Gastroesophageal sphincter (tissue), 4 donors: ENCODE data around the gene ST6GALNAC6. TPM values are rescaled to one million over a fixed set of nuclear protein-coding genes. Genes with fewer than 3 reads are reported as not detected.

ENCODE experiments used
- ATAC-seq: fragments of 150-250 bp; one replicate; pipeline ENCODE4 v1.9.1; 2016; ENCODE audit warnings: mild to moderate bottlenecking, moderate library complexity
- H3K27ac ChIP-seq, 4 donors: fragments of 200-600 bp; sonication (generic) in 3 of 4; 1 replicate in 3 of 4; 2 replicates in 1 of 4; pipeline ENCODE4 v1.5.1; 2016 to 2019
- H3K27me3 ChIP-seq: fragments of 200-600 bp; sonication (generic); one replicate; pipeline ENCODE4 v1.5.1; 2019
- H3K36me3 ChIP-seq, 2 donors: fragments of 200-600 bp; sonication (generic); one replicate each; pipeline ENCODE4 v1.5.1; 2019; ENCODE audit warnings: control low read depth in 1 of 2
- H3K4me1 ChIP-seq, 3 donors: fragments of 200-600 bp; sonication (generic); 1 replicate in 2 of 3; 2 replicates in 1 of 3; pipeline ENCODE4 v1.5.1; 2016 to 2019; ENCODE audit warnings: control low read depth in 2 of 3
- H3K4me3 ChIP-seq, 2 donors: fragments of 200-600 bp; sonication (generic); one replicate each; pipeline ENCODE4 v1.5.1; 2019; ENCODE audit warnings: mild to moderate bottlenecking in 1 of 2, moderate library complexity in 1 of 2
- H3K9me3 ChIP-seq, 3 donors: fragments of 200-600 bp; sonication (generic); one replicate each; pipeline ENCODE4 v1.5.1; 2017 to 2019; ENCODE audit warnings: control low read depth in 2 of 3
- CTCF ChIP-seq, 4 experiments: fragments of 200-600 bp in 2 of 4; fragments of 450-650 bp in 2 of 4; sonication (generic) in 1 of 4; IDR thresholded peaks; one replicate each; pipeline ENCODE4 v1.5.1; 2017 to 2019; ENCODE audit warnings: antibody characterized with exemption in 4 of 4, mild to moderate bottlenecking in 2 of 4, moderate library complexity in 2 of 4
- EP300 ChIP-seq: sonication (generic); formaldehyde crosslinking; IDR thresholded peaks from one replicate; pipeline ENCODE4 v1.6.1; 2017; ENCODE audit warnings: antibody characterized with exemption, mild to moderate bottlenecking
- POLR2A ChIP-seq, 2 donors: fragments of 450-650 bp; IDR thresholded peaks; one replicate each; pipeline ENCODE4 v1.6.1; 2017; ENCODE audit warnings: antibody characterized with exemption in 2 of 2, mild to moderate bottlenecking in 2 of 2, moderate library complexity in 1 of 2
- POLR2AphosphoS5 ChIP-seq: sonication (generic); formaldehyde crosslinking; IDR thresholded peaks from one replicate; pipeline ENCODE4 v1.6.1; 2017; ENCODE audit warnings: antibody characterized with exemption
- WGBS, 2 donors: methylation state at CpG; one replicate each; pipeline ENCODE4 v1.1.5; 2018; ENCODE audit warnings: low coverage in 1 of 2; 5-methylcytosine and 5-hydroxymethylcytosine counted together
- total RNA-seq, 4 donors: library from RNA; depleted of rRNA; stranded (reverse); fragments of >200 nt; gene quantifications; one replicate each; pipeline ENCODE4 v1.1.0, GENCODE V29; 2016

Gene ST6GALNAC6
- total RNA-seq, 4 donors from 2014 or later = 112 to 146 (median 132) TPM

- peaks cover 6% of the 10 kb centered on the region for H3K27me3 ChIP-seq
- H3K4me1 ChIP-seq = peaks cover 0 to 58% (median 33%) of the 10 kb centered on the region in 3 donors
- 0 to 33% methylated on average over 1 of the region's 11 CpGs for WGBS, 2 donors
- H3K9me3 ChIP-seq = no peaks in the 10 kb centered on the region
- no peak overlapping the region for H3K27ac ChIP-seq
- no peak overlapping the region for H3K4me3 ChIP-seq
- ATAC-seq = no peak
- peaks cover 0 to 35% of the 10 kb centered on the region in 2 donors for H3K36me3 ChIP-seq
- no peak for TF ChIP-seq POLR2A (IDR thresholded peaks at IDR 0.05)
- no peak for TF ChIP-seq CTCF (IDR thresholded peaks at IDR 0.05)
- TF ChIP-seq POLR2AphosphoS5 = no peak
- no peak for TF ChIP-seq EP300
Observed at GRCh38 chr9:127934986-127935385, 35.6 kb upstream of the ST6GALNAC6 start.

DNA sequence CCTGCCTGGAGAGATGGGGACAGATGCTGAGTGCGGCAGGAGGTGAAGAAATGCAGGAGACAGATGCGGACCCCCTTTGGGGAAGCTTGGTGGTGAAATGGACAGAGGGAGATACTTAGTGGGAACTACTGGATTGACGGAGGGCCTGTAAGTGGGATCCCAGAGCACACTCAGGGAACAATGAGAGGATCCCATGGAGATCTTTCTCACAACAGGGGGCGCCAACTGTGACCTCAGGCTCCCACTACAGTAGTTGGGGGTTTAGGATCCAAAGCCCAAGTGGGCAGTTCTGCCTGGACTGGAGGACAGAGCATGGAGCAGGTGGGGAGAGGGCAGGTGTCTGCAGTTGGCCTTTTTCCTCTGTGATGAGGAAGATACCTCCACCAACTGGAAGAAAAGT lies 34.8 kb upstream of the ST6GALNAC6 start:
- Histone ChIP-seq H3K4me1 (peaks cover 0 to 60% (median 33%) of the 10 kb centered on the region in 3 donors), H3K9me3 (no peaks in the 10 kb centered on the region), H3K27ac (no peak overlapping the region), H3K36me3 (peaks cover 0 to 32% of the 10 kb centered on the region in 2 donors), H3K27me3 (peaks cover 13% of the 10 kb centered on the region), H3K4me3 (no peak overlapping the region)
- TF ChIP-seq CTCF (IDR thresholded peaks at IDR 0.05) (no peak), POLR2AphosphoS5 (no peak), EP300 (no peak), POLR2A (IDR thresholded peaks at IDR 0.05) (no peak)
- no peak for ATAC-seq
- WGBS, 2 donors = 72 to 87% methylated on average over 3 to 4 of the region's 4 CpGs

DNA sequence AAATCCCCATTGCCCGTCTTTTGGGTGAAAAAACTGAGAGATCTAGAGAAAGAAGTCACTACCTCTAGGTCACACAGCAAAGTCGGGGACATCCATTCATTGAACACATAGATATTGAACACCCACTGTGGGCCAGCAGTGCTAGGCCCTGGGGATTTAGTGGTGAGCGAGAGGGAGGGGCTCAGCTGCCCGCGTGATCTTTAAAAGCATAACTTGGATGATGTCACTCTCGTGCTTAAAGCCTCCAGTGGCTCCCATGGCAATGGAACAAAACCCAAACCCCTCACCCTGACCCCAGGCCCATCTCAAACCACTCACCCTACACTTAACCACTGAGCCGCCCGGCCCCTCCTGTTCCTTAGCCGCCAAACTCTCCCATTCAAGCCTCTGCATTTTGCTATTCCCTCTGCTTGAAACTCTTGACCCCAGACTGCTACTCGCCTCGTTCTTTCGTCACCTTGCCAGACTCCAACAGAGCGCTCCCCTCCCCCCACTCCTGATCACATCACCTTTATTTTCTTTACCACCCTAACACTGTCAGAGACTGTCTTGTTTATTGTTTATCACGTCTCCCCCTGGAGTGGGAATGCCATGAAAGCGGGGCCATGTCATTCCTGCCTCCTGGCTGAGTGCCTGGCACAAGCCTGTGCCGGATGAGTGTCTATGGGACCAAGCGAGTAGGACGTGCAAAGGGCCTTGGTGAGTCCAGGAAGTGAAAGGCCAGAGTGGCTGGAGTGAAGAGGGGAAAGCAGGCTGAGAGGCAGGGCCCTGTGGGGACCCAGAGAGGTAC lies 31.9 kb upstream of the ST6GALNAC6 start:
- H3K36me3 ChIP-seq = peaks cover 0 to 31% of the 10 kb centered on the region in 2 donors
- 17 to 27% methylated on average over 6 to 14 of the region's 18 CpGs for WGBS, 2 donors
- peaks cover 43% of the 10 kb centered on the region for H3K27me3 ChIP-seq
- H3K4me3 ChIP-seq = peak overlapping the region in 1 of 2 donors; percentile 58
- no peak overlapping the region for H3K27ac ChIP-seq
- TF ChIP-seq POLR2A (IDR thresholded peaks at IDR 0.05) = no peak
- no peak for TF ChIP-seq POLR2AphosphoS5
- no peak for TF ChIP-seq EP300
- TF ChIP-seq CTCF (IDR thresholded peaks at IDR 0.05) = no peak
- H3K4me1 ChIP-seq = peaks cover 0 to 61% (median 30%) of the 10 kb centered on the region in 3 donors
- H3K9me3 ChIP-seq = no peaks in the 10 kb centered on the region
- no peak for ATAC-seq

DNA sequence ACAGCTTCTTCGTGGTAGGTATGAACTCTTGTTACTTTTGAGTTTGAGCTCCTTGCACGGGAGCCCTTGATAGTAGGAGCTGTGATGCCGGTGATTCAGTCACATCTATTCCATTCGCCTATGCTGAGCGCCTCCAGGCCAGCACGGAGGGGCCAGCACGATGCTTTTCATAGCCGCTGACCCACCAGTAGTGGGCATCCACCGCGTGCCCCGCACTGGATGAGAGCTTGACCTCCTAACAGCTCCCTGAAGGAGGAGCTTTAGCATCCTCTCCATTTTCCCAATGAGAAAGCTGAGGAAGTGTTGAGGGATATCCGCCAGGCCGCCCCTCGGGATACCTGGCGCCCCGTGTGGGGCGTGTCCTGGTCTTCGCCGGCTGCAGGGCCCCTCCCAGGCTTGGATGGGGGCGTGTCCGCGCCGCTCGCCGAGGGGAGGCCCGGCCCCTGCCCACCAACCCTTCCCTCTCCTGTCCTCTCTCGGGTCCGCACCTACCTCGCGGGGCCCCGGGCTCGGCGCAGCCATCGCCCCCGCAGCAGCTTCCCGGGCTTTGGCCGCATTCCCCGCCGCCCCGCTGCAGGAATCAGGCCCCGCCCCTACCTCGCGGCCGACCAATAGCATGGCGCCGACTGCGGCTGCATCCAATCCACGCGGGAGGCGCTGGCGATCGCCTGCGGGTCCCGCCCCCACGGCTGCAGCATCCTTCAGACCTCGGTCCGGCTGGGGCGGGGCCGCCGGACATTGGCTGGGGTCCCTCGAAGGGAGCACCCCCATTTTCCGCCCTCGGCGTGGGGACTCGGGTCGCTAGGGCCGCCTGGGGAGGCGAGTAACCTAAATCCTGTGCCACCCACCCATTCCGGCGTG lies 31.1 kb upstream of the ST6GALNAC6 start, which contains the start of gene PIP5KL1:
Gene PIP5KL1, minus strand, starts transcription at position 547 of the 861 bp plus-strand sequence. Its CDS starts 25 bp downstream, at position 522.
- Histone ChIP-seq H3K9me3 (no peaks in the 10 kb centered on the region), H3K36me3 (peaks cover 0 to 23% of the 10 kb centered on the region in 2 donors), H3K27ac (no peak within 1 kb of the TSS), H3K4me3 (peak within 1 kb of the TSS; percentile 18 to 58), H3K4me1 (peaks cover 0 to 53% (median 26%) of the 10 kb centered on the region in 3 donors), H3K27me3 (peaks cover 51% of the 10 kb centered on the region)
- peak; percentile 91 for ATAC-seq
- 2 to 18% methylated on average over 4 to 7 of the region's 70 CpGs for WGBS, 2 donors
- no peak for TF ChIP-seq POLR2A (IDR thresholded peaks at IDR 0.05)
- no peak for TF ChIP-seq CTCF (IDR thresholded peaks at IDR 0.05)
- no peak for TF ChIP-seq POLR2AphosphoS5
- no peak for TF ChIP-seq EP300
